GM08714 (cell line): ENCODE results near the gene KCNK18.

ENCODE experiments used
- H3K4me3 ChIP-seq: fragments of 200-500 bp; sonication (Bioruptor generic); 2 replicates; pipeline ENCODE4 v1.5.1; 2014; ENCODE audit warnings: mild to moderate bottlenecking, low read length, inconsistent platforms
- ZNF274 ChIP-seq: IDR thresholded peaks from 2 replicates; pipeline ENCODE4 v1.6.1; 2012; ENCODE audit warnings: mild to moderate bottlenecking, low read depth, low read length

KCNK18 gene

GRCh38 chr10:117186832-117187615, 10.3 kb upstream of the KCNK18 start:
- TF ChIP-seq ZNF274, result no peak
- no peak overlapping the region for H3K4me3 ChIP-seq

GRCh38 chr10:117188371-117188770, 8.9 kb upstream of the KCNK18 start:
- TF ChIP-seq ZNF274, result no peak
- no peak overlapping the region for H3K4me3 ChIP-seq

GRCh38 chr10:117189557-117189956, 7.7 kb upstream of the KCNK18 start:
- TF ChIP-seq ZNF274, result no peak
- H3K4me3 ChIP-seq, result no peak overlapping the region

- no peak overlapping the region for H3K4me3 ChIP-seq
- TF ChIP-seq ZNF274, result no peak
These were observed 799 bp downstream of the KCNK18 start for GRCh38 chr10:117198088-117198487.

DNA sequence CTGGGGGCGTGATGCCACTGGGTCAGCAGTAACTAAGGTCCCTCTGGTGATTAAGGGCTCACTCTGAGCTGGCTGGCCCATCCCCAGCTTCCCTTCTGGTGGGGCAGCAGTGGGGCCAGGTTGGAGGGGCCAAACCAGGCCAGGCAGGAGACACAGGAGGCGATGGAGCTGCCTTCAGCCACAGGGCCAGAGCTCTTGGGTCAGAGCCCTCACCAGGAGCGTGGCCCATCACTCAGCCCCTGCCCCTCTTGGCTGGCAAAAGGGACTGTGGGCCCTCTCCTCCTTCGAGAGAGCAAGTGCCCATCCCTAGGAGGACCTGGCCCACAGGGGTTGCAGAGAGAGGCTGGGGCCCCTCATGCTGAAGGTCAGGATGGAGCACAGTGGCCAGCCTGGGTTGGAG, 4.5 kb downstream of the KCNK18 start:
- TF ChIP-seq ZNF274, result no peak
- H3K4me3 ChIP-seq, result no peak overlapping the region

- no peak for TF ChIP-seq ZNF274
- no peak overlapping the region for H3K4me3 ChIP-seq
These were observed 7.0 kb downstream of the KCNK18 start for GRCh38 chr10:117204316-117204715.

GRCh38 chr10:117212176-117212575, 14.9 kb downstream of the KCNK18 start:
- no peak overlapping the region for H3K4me3 ChIP-seq
- TF ChIP-seq ZNF274, result no peak

GRCh38 chr10:117214401-117214800, 17.1 kb downstream of the KCNK18 start:
- no peak for TF ChIP-seq ZNF274
- H3K4me3 ChIP-seq, result no peak overlapping the region

DNA sequence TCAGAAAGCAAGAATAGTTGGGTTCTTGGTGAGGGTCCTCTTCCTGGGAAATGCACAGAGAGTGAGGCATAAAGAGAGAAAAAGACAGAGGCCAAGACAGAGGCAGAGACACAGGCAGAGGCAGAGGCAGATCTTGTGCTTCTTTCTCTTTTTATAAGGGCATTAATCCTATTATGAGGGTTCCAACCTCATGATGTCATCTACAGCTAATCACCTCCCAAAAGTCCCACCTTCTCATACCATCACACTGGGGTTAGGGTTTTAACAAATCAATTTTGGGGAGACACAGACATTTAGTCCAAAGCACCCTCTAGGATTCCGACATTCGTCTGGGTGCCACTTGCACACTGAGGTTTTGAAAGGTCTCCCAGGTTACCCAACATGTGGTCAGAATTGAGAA, 17.8 kb downstream of the KCNK18 start:
- no peak for TF ChIP-seq ZNF274
- no peak overlapping the region for H3K4me3 ChIP-seq

DNA sequence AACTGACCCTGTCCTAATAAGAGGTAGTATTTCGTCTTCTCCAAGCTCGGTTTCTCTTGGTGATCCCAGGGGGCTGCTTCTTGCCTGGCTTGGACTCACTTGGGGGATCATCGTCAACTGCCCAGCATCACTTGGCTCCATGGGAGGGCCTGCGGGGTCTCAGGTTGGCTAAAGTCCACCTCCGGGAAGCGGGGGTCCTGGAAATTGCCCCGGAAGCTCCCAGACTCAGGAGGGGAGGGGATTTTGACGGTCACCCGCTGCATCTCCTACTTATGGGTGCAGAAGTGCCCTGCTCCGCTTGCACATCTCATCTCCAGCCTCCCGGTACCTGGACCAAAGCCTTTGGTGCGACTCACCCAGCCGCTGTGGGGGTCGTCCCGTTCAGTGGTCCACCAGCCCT, 18.7 kb downstream of the KCNK18 start:
- no peak overlapping the region; the same call in 1 of the 2 replicates for H3K4me3 ChIP-seq
- TF ChIP-seq ZNF274, result no peak

GRCh38 chr10:117216611-117217195, 19.4 kb downstream of the KCNK18 start:
- peak overlapping the region; percentile 48; the same call in 1 of the 2 replicates for H3K4me3 ChIP-seq
- TF ChIP-seq ZNF274, result no peak

GRCh38 chr10:117217196-117217761, 20.0 kb downstream of the KCNK18 start:
- H3K4me3 ChIP-seq, result peak overlapping the region; percentile 48; the same call in 1 of the 2 replicates
- no peak for TF ChIP-seq ZNF274

DNA sequence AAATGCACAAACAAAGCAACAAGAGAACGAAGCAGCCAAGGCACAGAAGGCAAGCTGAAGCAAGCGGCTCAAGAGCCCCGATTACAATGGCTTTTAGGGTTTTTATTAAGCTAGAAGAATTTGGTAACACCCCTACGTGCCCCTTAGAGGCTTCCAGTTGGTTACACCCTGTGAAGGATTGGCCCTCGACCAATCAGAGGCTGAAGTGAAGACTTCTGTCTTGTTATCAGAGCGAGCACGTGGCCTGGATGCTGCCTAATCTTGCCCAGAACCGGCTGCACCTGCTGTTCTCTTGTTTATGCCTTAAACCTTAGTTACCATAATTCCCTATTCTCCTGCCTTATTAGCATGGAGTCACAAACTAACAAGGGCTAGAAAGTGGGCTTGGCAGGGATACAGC, 21.4 kb downstream of the KCNK18 start:
- TF ChIP-seq ZNF274, result no peak
- H3K4me3 ChIP-seq, result no peak overlapping the region

- TF ChIP-seq ZNF274, result no peak
These were observed 23.9 kb downstream of the KCNK18 start for GRCh38 chr10:117221156-117221711.

GRCh38 chr10:117222552-117222951, 25.3 kb downstream of the KCNK18 start:
- no peak for TF ChIP-seq ZNF274
- no peak overlapping the region for H3K4me3 ChIP-seq

More at GRCh38 chr10:117221156-117221711, 23.9 kb downstream of the KCNK18 start:
- no peak overlapping the region for H3K4me3 ChIP-seq
